Omental fat pad (tissue), 4 donors: Measurements from ENCODE around the gene CHCHD3. TPM values are rescaled to one million over a fixed set of nuclear protein-coding genes. Genes with fewer than 3 reads are reported as not detected.

Experiments used
- ATAC-seq: fragments of 150-250 bp; one replicate; pipeline ENCODE4 v1.9.1; 2016; ENCODE audit warnings: mild to moderate bottlenecking, moderate library complexity; ENCODE audit not compliant: low FRiP score
- DNase-seq: peaks from one replicate; pipeline ENCODE4 v3.0.0-alpha.2; 2019; ENCODE audit warnings: low spot score
- CTCF ChIP-seq, 3 donors: fragments of 450-650 bp; IDR thresholded peaks; one replicate each; pipeline ENCODE4 v1.5.1; 2016 to 2017; ENCODE audit warnings: antibody characterized with exemption in 3 of 3, mild to moderate bottlenecking in 3 of 3, moderate library complexity in 2 of 3
- total RNA-seq, 4 donors: library from RNA; depleted of rRNA; stranded (reverse); fragments of >200 nt; gene quantifications; one replicate each; pipeline ENCODE4 v1.1.0, GENCODE V29; 2016

The CHCHD3 gene
- total RNA-seq, 4 donors from 2014 or later, result 53.0 to 63.1 (median 56.5) TPM

DNA sequence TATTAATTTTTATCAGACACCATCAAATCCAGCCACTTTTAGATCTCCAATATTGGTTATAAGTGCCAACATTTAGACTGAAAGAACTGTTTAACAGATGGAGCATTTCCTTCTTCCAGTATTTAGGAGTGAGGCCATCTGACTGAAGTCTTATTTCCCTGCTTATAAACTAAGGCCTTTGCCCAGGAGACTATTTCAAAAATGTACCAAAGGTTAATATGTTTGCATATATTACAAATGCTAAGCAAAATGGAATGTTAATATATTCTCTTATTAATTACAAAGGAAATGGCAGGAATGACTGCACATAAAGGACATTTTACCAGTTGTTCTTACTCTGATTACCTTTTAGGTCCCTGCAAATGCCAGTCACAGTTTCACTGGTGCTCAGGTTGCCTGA lies 266.8 kb downstream of the CHCHD3 start:
- DNase-seq (no peak), ATAC-seq (no peak)
- TF ChIP-seq CTCF (IDR thresholded peaks at IDR 0.05), result no peak

- no peak for TF ChIP-seq CTCF (IDR thresholded peaks at IDR 0.05)
- DNase-seq, result no peak
- no peak for ATAC-seq
Observed at GRCh38 chr7:132810561-132810960, 271.3 kb downstream of the CHCHD3 start.

DNA sequence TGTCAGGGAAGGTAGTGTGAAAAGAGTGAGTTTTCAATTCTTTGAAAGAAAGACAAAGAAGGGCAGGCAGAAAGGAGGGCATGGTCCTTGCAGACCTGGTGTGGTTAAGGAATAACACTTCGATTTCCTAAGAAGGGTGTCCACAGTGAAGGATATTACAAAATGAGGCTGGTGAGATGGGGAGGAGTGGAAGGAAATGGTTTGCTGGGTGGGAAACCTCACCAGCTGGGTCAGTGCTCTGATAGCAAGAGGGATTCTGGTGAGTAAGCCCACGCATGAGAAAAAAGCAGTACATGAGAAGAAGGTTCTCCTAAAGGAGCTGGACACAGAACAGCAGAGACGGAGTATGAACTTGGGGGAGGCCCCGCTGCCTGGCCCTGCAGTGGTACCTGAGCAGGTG lies 275.1 kb downstream of the CHCHD3 start:
- TF ChIP-seq CTCF (IDR thresholded peaks at IDR 0.05), result no peak

DNA sequence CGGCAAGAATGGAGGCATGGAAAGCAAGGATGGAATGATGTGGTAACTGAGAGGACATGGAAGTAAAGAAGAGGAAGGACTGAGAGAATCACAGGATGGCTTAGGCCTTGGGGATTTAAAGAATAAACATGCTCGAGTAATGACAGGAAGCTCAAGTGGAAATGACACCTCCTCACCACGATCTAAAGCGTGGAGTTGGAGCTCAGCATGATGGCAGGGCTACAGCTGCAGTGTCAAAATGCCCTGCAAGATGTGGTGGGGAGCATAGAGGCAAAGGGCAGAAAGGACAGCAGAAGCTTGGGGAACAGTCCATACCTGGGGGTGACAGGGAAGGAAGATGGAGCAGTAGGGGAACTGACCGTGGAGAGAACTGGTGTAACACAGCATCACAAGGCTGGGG lies 276.1 kb downstream of the CHCHD3 start:
- TF ChIP-seq CTCF (IDR thresholded peaks at IDR 0.05), result no peak
- ATAC-seq (no peak), DNase-seq (no peak)

More for the DNA sequence above, 275.1 kb downstream of the CHCHD3 start:
- DNase-seq (no peak), ATAC-seq (no peak)

- no peak for TF ChIP-seq CTCF (IDR thresholded peaks at IDR 0.05)
- no peak for ATAC-seq
- no peak for DNase-seq
Observed at GRCh38 chr7:132804849-132805485, 276.9 kb downstream of the CHCHD3 start.

- DNase-seq (no peak), ATAC-seq (no peak)
- no peak for TF ChIP-seq CTCF (IDR thresholded peaks at IDR 0.05)
Observed at GRCh38 chr7:132800522-132800921, 281.4 kb downstream of the CHCHD3 start.

DNA sequence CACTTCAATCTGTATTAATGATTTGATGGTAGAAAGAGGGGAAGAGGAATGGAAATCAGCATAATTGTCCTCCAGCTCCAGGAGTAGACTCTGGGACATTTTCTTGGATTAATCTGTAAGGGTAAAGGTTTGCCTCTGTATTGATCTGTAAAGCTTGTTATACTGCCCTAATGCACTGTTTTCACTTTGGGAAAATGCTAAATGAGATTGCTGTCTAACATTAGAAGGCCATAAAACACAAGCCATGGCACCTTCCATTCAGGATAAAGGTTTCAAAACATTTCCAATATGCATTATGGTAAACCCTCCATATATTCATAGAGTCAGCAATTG lies 282.8 kb downstream of the CHCHD3 start:
- no peak for DNase-seq
- ATAC-seq, result no peak
- TF ChIP-seq CTCF (IDR thresholded peaks at IDR 0.05), result no peak
